A549 (cell line): ENCODE measurements around the gene TMEM8B. TPM values are rescaled to one million over a fixed set of nuclear protein-coding genes. Genes with fewer than 3 reads are reported as not detected.
A peak's percentile ranks its signal among the peaks of the same experiment; 100 is the strongest.

ENCODE experiments used
- ATAC-seq, 2 experiments: fragments of 200-7000 bp in 1 of 2; fragments of >200 bp in 1 of 2; cut with Nextera tagmentation in 1 of 2; cut with Tn5 transposase in 1 of 2; 3 replicates each; pipeline versions ENCODE4 v1.8.0 to v1.9.1; 2018 to 2020; ENCODE audit warnings: mild to moderate bottlenecking in 1 of 2, moderate library complexity in 1 of 2
- CTCF ChIA-PET: fragments of 300-600 bp; sonication (Branson Sonifier 250); formaldehyde crosslinking; extraction: SDS; loops from one replicate; lab custom pipeline; 2021; ENCODE audit warnings: antibody characterized with exemption, inconsistent platforms; lab: Yijun Ruan, JAX
- POLR2A ChIA-PET: fragments of 350-600 bp; formaldehyde crosslinking; extraction: SDS; loops from one replicate; lab custom pipeline; 2021; ENCODE audit warnings: antibody characterized with exemption, inconsistent platforms; lab: Yijun Ruan, JAX
- DNase-seq, 2 experiments: peaks; one replicate each; pipeline versions ENCODE4 v3.0.0 to v3.0.0-alpha.2; 2011 to 2016; ENCODE audit warnings: low read depth in 1 of 2, low spot score in 1 of 2
- FAIRE-seq: peaks from 2 replicates; lab custom pipeline; 2011; peaks lifted over from hg19 to GRCh38; lab: Jason Lieb, UNC
- H3K27ac ChIP-seq, 2 experiments: fragments of >200 bp; sonication (Bioruptor Twin); formaldehyde crosslinking; 3 replicates each; pipeline ENCODE4 v1.5.1; 2016 to 2017
- H3K4me1 ChIP-seq: fragments of >200 bp; sonication (Bioruptor Twin); formaldehyde crosslinking; 3 replicates; pipeline ENCODE4 v1.6.1; 2016
- H3K4me2 ChIP-seq: fragments of >200 bp; sonication (Bioruptor Twin); formaldehyde crosslinking; 3 replicates; pipeline ENCODE4 v1.6.1; 2016
- H3K4me3 ChIP-seq: fragments of >200 bp; sonication (Bioruptor Twin); formaldehyde crosslinking; 3 replicates; pipeline ENCODE4 v1.5.1; 2016
- H3K9me3 ChIP-seq: fragments of >200 bp; sonication (Bioruptor Twin); formaldehyde crosslinking; 3 replicates; pipeline ENCODE4 v1.6.1; 2016
- ATOH8 ChIP-seq: fragments of 250-450 bp; sonication (Bioruptor Pico); IDR thresholded peaks from 2 replicates; pipeline ENCODE4 v1.5.0; 2020; ENCODE audit warnings: low read depth, mild to moderate bottlenecking, moderate library complexity
- CHD2 ChIP-seq: fragments of 150-350 bp; IDR thresholded peaks from 2 replicates; pipeline ENCODE4 v1.6.1; 2014; ENCODE audit warnings: low read length; ENCODE audit not compliant: partially characterized antibody
- CTCF ChIP-seq: fragments of >200 bp; sonication (Bioruptor Twin); formaldehyde crosslinking; IDR thresholded peaks from 3 replicates; pipeline ENCODE4 v1.5.1; 2016
- GATA3 ChIP-seq: IDR thresholded peaks from 2 replicates; pipeline ENCODE4 v1.6.1; 2012; ENCODE audit warnings: borderline replicate concordance
- HDAC2 ChIP-seq: fragments of 200-600 bp; sonication (generic); IDR thresholded peaks from 2 replicates; pipeline ENCODE4 v1.6.1; 2016
- HES2 ChIP-seq: fragments of >200 bp; sonication (Bioruptor Twin); formaldehyde crosslinking; IDR thresholded peaks from 2 replicates; pipeline ENCODE4 v1.6.1; 2016
- NFE2L2 ChIP-seq: fragments of 150-350 bp; conservative IDR thresholded peaks from 2 replicates; pipeline ENCODE4 v1.6.1; 2014; ENCODE audit warnings: low read length
- PHF8 ChIP-seq: fragments of 200-600 bp; sonication (generic); IDR thresholded peaks from 2 replicates; pipeline ENCODE4 v1.6.1; 2016; ENCODE audit warnings: low read depth, mild to moderate bottlenecking, antibody characterized with exemption, moderate library complexity, borderline replicate concordance
- RAD21 ChIP-seq, 2 experiments: fragments of >200 bp in 1 of 2; sonication (Bioruptor Twin) in 1 of 2; formaldehyde crosslinking in 1 of 2; IDR thresholded peaks in 1 of 2; conservative IDR thresholded peaks in 1 of 2; 2 replicates in 1 of 2; 3 replicates in 1 of 2; pipeline ENCODE4 v1.6.1; 2012 to 2018; ENCODE audit warnings: inconsistent platforms in 1 of 2
- RCOR1 ChIP-seq: fragments of 150-350 bp; IDR thresholded peaks from 2 replicates; pipeline ENCODE4 v1.6.1; 2014; ENCODE audit warnings: antibody characterized with exemption, low read length, low read depth
- REST ChIP-seq: fragments of 200-600 bp; sonication (generic); IDR thresholded peaks from 2 replicates; pipeline ENCODE4 v1.6.1; 2016; ENCODE audit warnings: antibody characterized with exemption, mild to moderate bottlenecking, moderate library complexity
- RNF2 ChIP-seq: fragments of 200-600 bp; sonication (generic); IDR thresholded peaks from 2 replicates; pipeline ENCODE4 v1.6.1; 2016; ENCODE audit warnings: low read depth, mild to moderate bottlenecking, antibody characterized with exemption, moderate library complexity, borderline replicate concordance
- SMC3 ChIP-seq: fragments of >200 bp; sonication (Bioruptor Twin); formaldehyde crosslinking; IDR thresholded peaks from 3 replicates; pipeline ENCODE4 v1.6.1; 2018; ENCODE audit warnings: inconsistent platforms
- USF2 ChIP-seq: fragments of 450-650 bp; IDR thresholded peaks from 2 replicates; pipeline ENCODE4 v1.6.1; 2014; ENCODE audit warnings: antibody characterized with exemption
- ZC3H11A ChIP-seq: fragments of 450-650 bp; IDR thresholded peaks from 2 replicates; pipeline ENCODE4 v1.6.1; 2014; ENCODE audit warnings: antibody characterized with exemption, mild to moderate bottlenecking
- WGBS: methylation state at CpG from one replicate; pipeline ENCODE4 v1.1.6; 2017; ENCODE audit errors: missing lambda C conversion rate; 5-methylcytosine and 5-hydroxymethylcytosine counted together
- polyA plus RNA-seq, 4 experiments: library from polyadenylated mRNA; depleted of rRNA in 3 of 4; stranded (reverse); fragments of >200 nt; fragmentation: RNase III in 1 of 4; extraction: RNeasy Plus Mini Kit Qiagen cat#74134 plus additional on column Dnase treatment in 1 of 4; gene quantifications; 2 replicates in 3 of 4; 3 replicates in 1 of 4; pipeline ENCODE4 v1.2.3, GENCODE V29; 2011 to 2017

The TMEM8B gene
- polyA plus RNA-seq, 2 of the 4 experiments (the other 2 are of a cell fraction): 1.8 to 2.2 TPM

- no peaks in the 10 kb centered on the region for H3K9me3 ChIP-seq
- 94% methylated on average over 30 of the region's 34 CpGs for WGBS
- H3K4me3 ChIP-seq: no peak overlapping the region
- no peak overlapping the region for H3K4me2 ChIP-seq
- H3K27ac ChIP-seq: peak overlapping the region; percentile 93 to 99
- ATAC-seq (no peak), FAIRE-seq (no peak), DNase-seq (no peak)
- no peak for TF ChIP-seq RNF2
- no peak for TF ChIP-seq CHD2
- TF ChIP-seq ATOH8: no peak
- POLR2A ChIA-PET: no interaction called here
- CTCF ChIA-PET: interaction anchor here (0.6 to 13.7 kb wide), 32 partner anchors 7 to 327 kb away, joined by 3 to 243 read pairs (median 4); partner anchors contain the start of genes HINT2, SPAG8 and TMEM8B
- peaks cover 58% of the 10 kb centered on the region for H3K4me1 ChIP-seq
Measured at GRCh38 chr9:35909687-35910612, 80.9 kb downstream of the TMEM8B start.

- CTCF ChIA-PET: interaction anchor here (0.7 to 13.7 kb wide), 41 partner anchors 8 to 279 kb away, joined by 3 to 243 read pairs (median 4); partner anchors contain the start of genes CREB3, FAM221B, GBA2 and HINT2
- POLR2A ChIA-PET: no interaction called here
- Histone ChIP-seq H3K4me2 (peak overlapping the region; percentile 44; the same call in 2 of the 3 replicates), H3K4me3 (no peak overlapping the region), H3K9me3 (no peaks in the 10 kb centered on the region), H3K4me1 (peaks cover 49% of the 10 kb centered on the region), H3K27ac (peak overlapping the region; percentile 93 to 99)
- TF ChIP-seq PHF8 (no peak), HDAC2 (no peak), SMC3 (peak; percentile 82), RAD21 (conservative IDR thresholded peaks at IDR 0.05 in 1 of 2, IDR thresholded peaks at IDR 0.05 in 1 of 2) (peak; percentile 86 to 87), CTCF (peak; percentile 80), ZC3H11A (no peak), GATA3 (no peak), RCOR1 (no peak), HES2 (no peak), NFE2L2 (no peak)
- WGBS: 36% methylated on average over 14 of the region's 14 CpGs
- peak in 1 of 2 experiments; percentile 22; a peak in 3 of 6 replicates for ATAC-seq
- DNase-seq: peak; percentile 79 to 82
- no peak for FAIRE-seq
Measured at GRCh38 chr9:35910613-35911359, 81.8 kb downstream of the TMEM8B start.

- POLR2A ChIA-PET: no interaction called here
- Histone ChIP-seq H3K27ac (peak overlapping the region; percentile 62 to 99; a peak in 4 of 6 replicates), H3K4me1 (peaks cover 40% of the 10 kb centered on the region), H3K4me2 (no peak overlapping the region), H3K9me3 (no peaks in the 10 kb centered on the region), H3K4me3 (no peak overlapping the region)
- FAIRE-seq (no peak), DNase-seq (no peak), ATAC-seq (no peak)
- WGBS: 91% methylated on average over 10 of the region's 10 CpGs
- CTCF ChIA-PET: interaction anchor here (0.7 to 13.7 kb wide), 34 partner anchors 9 to 265 kb away, joined by 3 to 243 read pairs (median 4); partner anchors contain the start of genes CREB3, FAM221B, GBA2 and RGP1
- TF ChIP-seq NFE2L2 (no peak), ATOH8 (no peak), USF2 (no peak), CTCF (no peak), RNF2 (no peak), REST (no peak)
Measured at GRCh38 chr9:35911690-35912089, 82.7 kb downstream of the TMEM8B start.
